Adipose tissue (tissue), 3 donors: Measurements from ENCODE around the gene DERA. TPM values are rescaled to one million over a fixed set of nuclear protein-coding genes. Genes with fewer than 3 reads are reported as not detected.
"Not testable (repeated sequence)": the region's sequence is repeated elsewhere in the genome, so short reads cannot be mapped to it uniquely, and the experiment has no call there.

ENCODE experiments used
- H3K27ac ChIP-seq: one replicate; pipeline ENCODE4 v1.5.1; 2013; ENCODE audit warnings: low read depth, low read length
- WGBS, 3 donors: extraction: QIAGEN DNeasy Blood & Tissue Kit; methylation state at CpG; one replicate each; pipeline ENCODE4 v1.1.7; 2013; 5-methylcytosine and 5-hydroxymethylcytosine counted together
- polyA plus RNA-seq, 3 donors: library from polyadenylated mRNA; stranded (reverse); fragments of 200-250 nt; gene quantifications; one replicate each; pipeline ENCODE4 v1.2.3, GENCODE V29; 2013
- donor health status: healthy with polysubstance abuse.
- donor health status: Bipolar disorder and iron deficiency.
- donor health status: healthy.

Gene DERA
- polyA plus RNA-seq = 10 to 100 TPM; 20.2 to 43.2 (median 21.2) TPM

- H3K27ac ChIP-seq = peak within 1 kb of the TSS; percentile 63
- WGBS, 3 donors = 0 to 1% (median 1%) methylated on average over 49 to 59 of the region's 59 CpGs
Measured at GRCh38 chr12:15910864-15911721, at the start of gene DERA. Gene DERA (plus strand): TSS chr12:15911332. CDS start chr12:15911384, 52 bp downstream.

GRCh38 chr12:15861404-15861803 is 49.7 kb upstream of the DERA start:
- no peak overlapping the region for H3K27ac ChIP-seq
- 23 to 26% (median 26%) methylated on average over 1 of the region's 1 CpG for WGBS, 3 donors

GRCh38 chr12:15862840-15863239 is 48.3 kb upstream of the DERA start:
- H3K27ac ChIP-seq = no peak overlapping the region
- 79 to 80% (median 79%) methylated on average over 1 of the region's 1 CpG for WGBS, 3 donors

GRCh38 chr12:15863372-15863771 is 47.8 kb upstream of the DERA start:
- WGBS, 3 donors = 71 to 77% (median 75%) methylated on average over 9 of the region's 9 CpGs
- no peak overlapping the region for H3K27ac ChIP-seq

- no peak overlapping the region for H3K27ac ChIP-seq
- 54 to 77% (median 62%) methylated on average over 6 of the region's 6 CpGs for WGBS, 3 donors
Measured at GRCh38 chr12:15863984-15864383, 47.1 kb upstream of the DERA start.

- no peak overlapping the region for H3K27ac ChIP-seq
- WGBS, 3 donors = 81 to 94% (median 90%) methylated on average over 3 of the region's 3 CpGs
Measured at GRCh38 chr12:15868186-15868585, 42.9 kb upstream of the DERA start.

- H3K27ac ChIP-seq = no peak overlapping the region
- WGBS, 3 donors = 86 to 91% (median 88%) methylated on average over 4 of the region's 4 CpGs
Measured at GRCh38 chr12:15873556-15873955, 37.6 kb upstream of the DERA start.

GRCh38 chr12:15874556-15875145 is 36.5 kb upstream of the DERA start:
- WGBS, 3 donors = 96 to 98% (median 97%) methylated on average over 19 to 20 of the region's 20 CpGs
- not testable (repeated sequence) for H3K27ac ChIP-seq

GRCh38 chr12:15875863-15876262 is 35.3 kb upstream of the DERA start:
- no peak overlapping the region for H3K27ac ChIP-seq
- 86 to 94% (median 89%) methylated on average over 1 of the region's 1 CpG for WGBS, 3 donors

GRCh38 chr12:15879413-15879812 is 31.7 kb upstream of the DERA start:
- 94 to 96% (median 95%) methylated on average over 3 of the region's 3 CpGs for WGBS, 3 donors
- no peak overlapping the region for H3K27ac ChIP-seq

GRCh38 chr12:15880721-15881120 is 30.4 kb upstream of the DERA start:
- H3K27ac ChIP-seq = no peak overlapping the region
- 89 to 94% (median 91%) methylated on average over 3 of the region's 3 CpGs for WGBS, 3 donors

GRCh38 chr12:15882118-15882971 is 28.8 kb upstream of the DERA start, which contains the start of gene STRAP:
Gene STRAP (plus strand): TSS chr12:15882387. CDS start chr12:15882708, 321 bp downstream.
- WGBS, 3 donors = 0 to 1% (median 1%) methylated on average over 63 of the region's 63 CpGs
- H3K27ac ChIP-seq = peak within 1 kb of the TSS; percentile 86

GRCh38 chr12:15883536-15883935 is 27.6 kb upstream of the DERA start:
- H3K27ac ChIP-seq = no peak overlapping the region
- WGBS, 3 donors = 34 to 60% (median 51%) methylated on average over 6 of the region's 6 CpGs

GRCh38 chr12:15886372-15887042 is 24.6 kb upstream of the DERA start:
- no peak overlapping the region for H3K27ac ChIP-seq
- 77 to 92% (median 90%) methylated on average over 7 of the region's 7 CpGs for WGBS, 3 donors

GRCh38 chr12:15887043-15887817 is 23.9 kb upstream of the DERA start:
- no peak overlapping the region for H3K27ac ChIP-seq
- WGBS, 3 donors = 78 to 92% (median 89%) methylated on average over 5 of the region's 5 CpGs

- WGBS, 3 donors = 81 to 90% (median 90%) methylated on average over 5 of the region's 5 CpGs
Measured at GRCh38 chr12:15892645-15893259, 18.4 kb upstream of the DERA start.

GRCh38 chr12:15893260-15893659 is 17.9 kb upstream of the DERA start:
- 79 to 85% (median 81%) methylated on average over 3 of the region's 3 CpGs for WGBS, 3 donors
- H3K27ac ChIP-seq = no peak overlapping the region

More at GRCh38 chr12:15892645-15893259, 18.4 kb upstream of the DERA start:
- no peak overlapping the region for H3K27ac ChIP-seq
